ENCODE data around the gene APLP1. TPM values are rescaled to one million over a fixed set of nuclear protein-coding genes. Genes with fewer than 3 reads are reported as not detected.

The APLP1 gene
- total RNA-seq, 1 donor from 2014 or later: 1.5 TPM

DNA sequence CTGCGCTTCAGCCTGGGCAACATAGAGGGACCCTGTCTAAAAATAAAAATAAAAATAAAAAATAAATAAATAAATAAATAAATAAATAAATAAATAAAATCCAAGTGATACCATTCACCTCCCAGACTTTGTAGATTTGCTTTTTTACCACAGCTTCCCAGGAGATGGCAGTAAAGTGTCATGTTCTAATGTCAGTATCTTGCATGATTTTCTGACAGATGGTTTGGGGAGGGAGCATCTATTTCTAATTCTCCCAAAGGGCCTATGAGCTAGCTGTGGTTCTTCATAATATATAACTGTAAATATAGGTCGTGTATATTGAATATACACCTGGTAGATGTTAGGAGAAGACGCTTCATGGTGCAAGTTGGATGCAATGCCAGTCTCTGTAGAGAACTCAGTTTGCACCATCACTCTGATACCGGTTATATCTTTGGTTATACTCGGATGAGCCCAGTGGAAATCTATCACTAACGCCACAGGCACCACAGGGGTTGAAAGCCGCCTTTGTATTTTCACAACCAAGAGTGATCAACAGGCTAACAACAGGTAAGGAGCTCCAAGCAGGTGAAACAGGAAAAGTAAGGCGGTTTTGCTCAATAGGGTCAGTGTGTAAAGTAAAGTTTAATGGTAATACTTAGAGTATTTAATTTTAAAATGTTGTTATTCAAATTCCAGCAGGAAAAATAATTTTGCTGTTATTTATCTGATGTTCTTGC is 13.9 kb downstream of the APLP1 start:
- Histone ChIP-seq H3K4me1 (no peaks in the 10 kb centered on the region), H3K9me3 (no peaks in the 10 kb centered on the region), H3K27ac (no peak overlapping the region), H3K4me3 (no peak overlapping the region), H3K27me3 (no peaks in the 10 kb centered on the region), H3K36me3 (no peaks in the 10 kb centered on the region)
- DNase-seq (ENCODE audit: extremely low spot score in 2 of 2): no peak
- TF ChIP-seq, protein P1, sequence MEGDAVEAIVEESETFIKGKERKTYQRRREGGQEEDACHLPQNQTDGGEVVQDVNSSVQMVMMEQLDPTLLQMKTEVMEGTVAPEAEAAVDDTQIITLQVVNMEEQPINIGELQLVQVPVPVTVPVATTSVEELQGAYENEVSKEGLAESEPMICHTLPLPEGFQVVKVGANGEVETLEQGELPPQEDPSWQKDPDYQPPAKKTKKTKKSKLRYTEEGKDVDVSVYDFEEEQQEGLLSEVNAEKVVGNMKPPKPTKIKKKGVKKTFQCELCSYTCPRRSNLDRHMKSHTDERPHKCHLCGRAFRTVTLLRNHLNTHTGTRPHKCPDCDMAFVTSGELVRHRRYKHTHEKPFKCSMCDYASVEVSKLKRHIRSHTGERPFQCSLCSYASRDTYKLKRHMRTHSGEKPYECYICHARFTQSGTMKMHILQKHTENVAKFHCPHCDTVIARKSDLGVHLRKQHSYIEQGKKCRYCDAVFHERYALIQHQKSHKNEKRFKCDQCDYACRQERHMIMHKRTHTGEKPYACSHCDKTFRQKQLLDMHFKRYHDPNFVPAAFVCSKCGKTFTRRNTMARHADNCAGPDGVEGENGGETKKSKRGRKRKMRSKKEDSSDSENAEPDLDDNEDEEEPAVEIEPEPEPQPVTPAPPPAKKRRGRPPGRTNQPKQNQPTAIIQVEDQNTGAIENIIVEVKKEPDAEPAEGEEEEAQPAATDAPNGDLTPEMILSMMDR (IDR thresholded peaks at IDR 0.05): peak in 2 of 3 experiments; percentile 41 to 54
- TF ChIP-seq POLR2AphosphoS5 (IDR thresholded peaks at IDR 0.05; ENCODE audit: insufficient read depth in 1 of 2, low read depth in 1 of 2) (peak in 1 of 2 donors; percentile 75), POLR2A (IDR thresholded peaks at IDR 0.05) (no peak)
- intact Hi-C loops (cut with DNase I): no loop called here

DNA sequence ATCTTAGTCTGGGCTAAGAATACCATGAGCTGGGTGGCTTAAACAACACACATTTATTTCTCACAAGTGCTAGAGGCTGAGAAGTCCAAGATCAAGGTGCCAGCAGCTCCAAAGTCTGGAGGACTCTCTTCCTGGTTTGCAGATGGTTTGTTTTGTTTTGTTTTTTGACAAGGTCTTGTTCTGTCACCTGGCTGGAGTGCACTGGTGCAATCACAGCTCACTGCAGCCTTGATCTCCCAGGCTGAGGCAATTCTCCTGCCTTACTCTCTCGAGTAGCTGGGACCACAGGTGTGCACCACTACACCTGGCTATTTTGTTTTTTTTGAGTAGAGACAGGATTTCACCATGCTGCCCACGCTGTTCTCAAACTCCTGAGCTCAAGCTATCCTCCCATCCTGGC is 15.5 kb downstream of the APLP1 start:
- no peak overlapping the region for H3K27ac ChIP-seq
- TF ChIP-seq POLR2A (IDR thresholded peaks at IDR 0.05) (no peak), POLR2AphosphoS5 (IDR thresholded peaks at IDR 0.05; ENCODE audit: insufficient read depth in 1 of 2, low read depth in 1 of 2) (no peak)
- TF ChIP-seq, protein P1 (IDR thresholded peaks at IDR 0.05): no peak
- H3K27me3 ChIP-seq: no peaks in the 10 kb centered on the region
- no peak overlapping the region for H3K4me3 ChIP-seq
- intact Hi-C loops (cut with DNase I): no loop called here
- no peak for DNase-seq (ENCODE audit: extremely low spot score in 2 of 2)
- no peaks in the 10 kb centered on the region for H3K9me3 ChIP-seq
- peaks cover 0 to 14% of the 10 kb centered on the region in 2 donors for H3K36me3 ChIP-seq
- no peaks in the 10 kb centered on the region for H3K4me1 ChIP-seq

DNA sequence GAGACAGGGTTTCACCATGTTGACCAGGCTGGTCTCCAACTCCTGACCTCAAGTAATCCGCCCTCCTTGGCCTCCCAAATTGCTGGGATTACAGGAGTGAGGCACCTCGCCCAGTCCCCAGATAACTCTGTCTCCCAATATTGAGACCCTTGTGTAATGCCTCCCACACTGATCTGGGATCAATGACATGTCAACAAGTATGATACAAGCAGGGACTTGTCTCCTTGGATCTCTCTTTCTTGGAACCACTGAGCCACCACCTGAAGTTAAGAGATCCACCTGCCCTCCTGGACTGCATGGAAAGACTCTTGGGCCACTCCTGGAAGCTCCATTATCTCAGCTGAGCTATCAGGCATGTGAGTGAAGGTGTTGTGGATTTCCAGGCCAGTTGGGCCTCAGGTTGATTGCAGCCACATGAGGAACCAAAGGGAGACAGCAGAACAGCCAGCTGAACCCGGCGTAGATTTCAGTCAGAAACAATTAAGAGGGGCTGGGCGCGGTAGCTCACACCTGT is 16.9 kb downstream of the APLP1 start:
- Histone ChIP-seq H3K4me1 (no peaks in the 10 kb centered on the region), H3K36me3 (peaks cover 0 to 28% of the 10 kb centered on the region in 2 donors), H3K9me3 (no peaks in the 10 kb centered on the region), H3K4me3 (no peak overlapping the region), H3K27me3 (no peaks in the 10 kb centered on the region), H3K27ac (no peak overlapping the region)
- DNase-seq (ENCODE audit: extremely low spot score in 2 of 2): no peak
- TF ChIP-seq, protein P1 (IDR thresholded peaks at IDR 0.05): no peak
- TF ChIP-seq POLR2AphosphoS5 (IDR thresholded peaks at IDR 0.05; ENCODE audit: insufficient read depth in 1 of 2, low read depth in 1 of 2) (no peak), POLR2A (IDR thresholded peaks at IDR 0.05) (no peak)
- intact Hi-C loops (cut with DNase I): no loop called here

DNA sequence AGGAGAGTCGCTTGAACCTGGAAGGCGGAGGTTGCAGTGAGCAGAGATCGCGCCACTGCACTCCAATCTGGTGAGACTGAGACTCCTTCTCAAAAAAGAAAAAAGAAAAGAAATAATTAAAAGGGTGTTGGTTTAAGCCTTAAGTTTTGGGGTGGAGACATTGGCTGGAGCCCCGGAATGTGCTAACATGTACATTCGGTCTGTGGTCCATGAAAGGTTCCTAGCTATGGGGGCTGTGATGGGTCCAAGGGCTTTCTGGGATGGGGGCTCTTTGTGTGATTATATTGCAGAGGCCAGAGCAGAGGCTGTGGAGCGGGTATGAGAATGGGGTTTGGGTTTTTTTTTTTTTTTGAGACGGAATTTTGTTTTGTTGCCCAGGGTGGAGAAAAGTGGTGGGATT is 17.5 kb downstream of the APLP1 start:
- H3K27ac ChIP-seq: no peak overlapping the region
- no peaks in the 10 kb centered on the region for H3K4me1 ChIP-seq
- TF ChIP-seq, protein P1 (IDR thresholded peaks at IDR 0.05): no peak
- TF ChIP-seq POLR2A (IDR thresholded peaks at IDR 0.05): no peak
- no peak for TF ChIP-seq POLR2AphosphoS5 (IDR thresholded peaks at IDR 0.05; ENCODE audit: insufficient read depth in 1 of 2, low read depth in 1 of 2)
- H3K4me3 ChIP-seq: no peak overlapping the region
- no peak for DNase-seq (ENCODE audit: extremely low spot score in 2 of 2)
- H3K36me3 ChIP-seq: peaks cover 0 to 34% of the 10 kb centered on the region in 2 donors
- intact Hi-C loops (cut with DNase I): no loop called here
- H3K27me3 ChIP-seq: no peaks in the 10 kb centered on the region
- H3K9me3 ChIP-seq: no peaks in the 10 kb centered on the region

DNA sequence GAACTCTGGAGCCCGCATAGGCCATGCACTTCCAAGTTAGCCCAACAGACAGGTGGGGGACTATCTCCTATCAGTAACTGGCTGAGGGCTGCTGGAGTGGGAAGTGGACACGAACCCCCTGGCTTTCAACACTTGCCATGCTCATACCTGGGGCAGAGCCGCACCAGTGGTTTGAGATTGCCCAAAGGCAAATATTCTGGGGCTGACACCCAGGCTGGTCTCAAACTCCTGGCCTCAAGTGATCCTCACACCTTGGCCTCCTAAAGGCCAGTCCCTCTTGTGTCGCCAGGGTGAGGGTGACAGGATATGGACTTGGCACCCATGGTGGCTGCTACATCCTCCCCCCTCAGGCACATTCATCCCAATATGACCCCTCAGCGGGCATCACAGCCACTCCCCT is 18.8 kb downstream of the APLP1 start:
- no peak for TF ChIP-seq POLR2A (IDR thresholded peaks at IDR 0.05)
- TF ChIP-seq POLR2AphosphoS5 (IDR thresholded peaks at IDR 0.05; ENCODE audit: insufficient read depth in 1 of 2, low read depth in 1 of 2): no peak
- TF ChIP-seq, protein P1 (IDR thresholded peaks at IDR 0.05): no peak
- DNase-seq (ENCODE audit: extremely low spot score in 2 of 2): no peak
- no peak overlapping the region for H3K27ac ChIP-seq
- intact Hi-C loops (cut with DNase I): no loop called here
- no peaks in the 10 kb centered on the region for H3K27me3 ChIP-seq
- no peaks in the 10 kb centered on the region for H3K4me1 ChIP-seq
- H3K36me3 ChIP-seq: peaks cover 0 to 43% of the 10 kb centered on the region in 2 donors
- no peak overlapping the region for H3K4me3 ChIP-seq
- no peaks in the 10 kb centered on the region for H3K9me3 ChIP-seq
